Keratinocyte (primary cell): Measurements from ENCODE around the gene SPC24. TPM values are rescaled to one million over a fixed set of nuclear protein-coding genes. Genes with fewer than 3 reads are reported as not detected.
"Not testable (repeated sequence)": the region's sequence is repeated elsewhere in the genome, so short reads cannot be mapped to it uniquely, and the experiment has no call there.

Source experiments
- DNase-seq: peaks from one replicate; pipeline ENCODE4 v3.0.0-alpha.2; 2011; ENCODE audit warnings: low read depth, missing footprints, low spot score
- FAIRE-seq: peaks from 2 replicates; lab custom pipeline; 2011; peaks lifted over from hg19 to GRCh38; lab: Jason Lieb, UNC
- H2AFZ ChIP-seq: 2 replicates; pipeline ENCODE4 v1.6.0; 2012; ENCODE audit warnings: low read length, control low read depth, inconsistent platforms; ENCODE audit not compliant: control insufficient read depth
- H3K27ac ChIP-seq: 2 replicates; pipeline ENCODE4 v1.5.1; 2011; ENCODE audit warnings: low read length; ENCODE audit not compliant: control insufficient read depth, insufficient read depth
- H3K27me3 ChIP-seq: 3 replicates; pipeline ENCODE4 v1.6.0; 2011; ENCODE audit warnings: low read length; ENCODE audit not compliant: control insufficient read depth, insufficient read depth; ENCODE audit errors: extremely low read depth
- H3K36me3 ChIP-seq, 2 experiments: 2 replicates in 1 of 2; 3 replicates in 1 of 2; pipeline ENCODE4 v1.5.1; 2011; ENCODE audit warnings: low read length in 2 of 2, mild to moderate bottlenecking in 1 of 2; ENCODE audit not compliant: control insufficient read depth in 2 of 2, insufficient read depth in 2 of 2; ENCODE audit errors: extremely low read depth in 1 of 2
- H3K4me1 ChIP-seq: 3 replicates; pipeline ENCODE4 v1.5.1; 2011; ENCODE audit warnings: low read length; ENCODE audit not compliant: control insufficient read depth, insufficient read depth; ENCODE audit errors: extremely low read depth
- H3K4me2 ChIP-seq: 3 replicates; pipeline ENCODE4 v1.6.0; 2011; ENCODE audit warnings: low read depth, low read length; ENCODE audit not compliant: control insufficient read depth, insufficient read depth; ENCODE audit errors: extremely low read depth
- H3K4me3 ChIP-seq, 3 experiments: fragments of 200-600 bp in 1 of 3; sonication (generic) in 1 of 3; 2 replicates in 2 of 3; 3 replicates in 1 of 3; pipeline ENCODE4 v1.5.1; 2011 to 2016; ENCODE audit warnings: low read length in 3 of 3, mild to moderate bottlenecking in 3 of 3, control low read depth in 2 of 3, inconsistent platforms in 1 of 3, low read depth in 1 of 3, mixed read lengths in 1 of 3, mixed run types in 1 of 3, moderate library complexity in 1 of 3; ENCODE audit not compliant: control insufficient read depth in 2 of 3, insufficient read depth in 2 of 3; ENCODE audit errors: extremely low read depth in 1 of 3
- H3K79me2 ChIP-seq: 2 replicates; pipeline ENCODE4 v1.6.0; 2012; ENCODE audit warnings: low read length; ENCODE audit not compliant: control insufficient read depth, insufficient read depth
- H3K9ac ChIP-seq: 3 replicates; pipeline ENCODE4 v1.6.0; 2011; ENCODE audit warnings: low read length; ENCODE audit not compliant: control insufficient read depth, insufficient read depth; ENCODE audit errors: extremely low read depth
- H3K9me1 ChIP-seq: 3 replicates; pipeline ENCODE4 v1.6.0; 2011; ENCODE audit warnings: low read length; ENCODE audit not compliant: control insufficient read depth, insufficient read depth; ENCODE audit errors: extremely low read depth
- H3K9me3 ChIP-seq: 2 replicates; pipeline ENCODE4 v1.5.1; 2012; ENCODE audit warnings: low read depth, low read length; ENCODE audit not compliant: control insufficient read depth
- H4K20me1 ChIP-seq: 3 replicates; pipeline ENCODE4 v1.6.0; 2011; ENCODE audit warnings: low read length; ENCODE audit not compliant: control insufficient read depth, insufficient read depth; ENCODE audit errors: extremely low read depth
- CTCF ChIP-seq, 3 experiments: IDR thresholded peaks in 1 of 3; conservative IDR thresholded peaks in 1 of 3; optimal IDR thresholded peaks in 1 of 3; 2 replicates in 2 of 3; 3 replicates in 1 of 3; pipeline versions ENCODE3 to v1.5.1; 2011; ENCODE audit warnings: low read length in 3 of 3, mild to moderate bottlenecking in 3 of 3, moderate library complexity in 2 of 3, control low read depth in 1 of 3, inconsistent platforms in 1 of 3; ENCODE audit not compliant: insufficient read depth in 2 of 3; ENCODE audit errors: extremely low read depth in 1 of 3
- EZH2 ChIP-seq: IDR thresholded peaks from one replicate; pipeline ENCODE4 v1.6.1; 2012; ENCODE audit warnings: inconsistent platforms, mild to moderate bottlenecking, low read length, moderate library complexity
- dilution Hi-C: fragments of 300-500 bp; cut with MboI; formaldehyde crosslinking; loops from one replicate; pipeline ENCODE4 v1.7.0; 2020; ENCODE audit warnings: low sequenced_read_pairs; ENCODE audit not compliant: extremely low pct_ligation_motif_present
- polyA plus RNA-seq, 5 experiments: library from polyadenylated mRNA; depleted of rRNA in 3 of 5; stranded (reverse) in 3 of 5; stranded (forward) in 1 of 5; unstranded in 1 of 5; fragments of >200 nt; gene quantifications; 1 replicate in 1 of 5; 2 replicates in 3 of 5; 3 replicates in 1 of 5; pipeline versions ENCODE4 v1.2.1 to v1.2.3, GENCODE V29; 2011 to 2012; ENCODE audit warnings: missing spikeins in 2 of 5, low read depth in 1 of 5, low replicate concordance in 1 of 5

SPC24 gene
- polyA plus RNA-seq, 1 donor (not counting 4 experiments of a cell fraction or from before 2014, with no cell fraction given) = 6.4 TPM

DNA sequence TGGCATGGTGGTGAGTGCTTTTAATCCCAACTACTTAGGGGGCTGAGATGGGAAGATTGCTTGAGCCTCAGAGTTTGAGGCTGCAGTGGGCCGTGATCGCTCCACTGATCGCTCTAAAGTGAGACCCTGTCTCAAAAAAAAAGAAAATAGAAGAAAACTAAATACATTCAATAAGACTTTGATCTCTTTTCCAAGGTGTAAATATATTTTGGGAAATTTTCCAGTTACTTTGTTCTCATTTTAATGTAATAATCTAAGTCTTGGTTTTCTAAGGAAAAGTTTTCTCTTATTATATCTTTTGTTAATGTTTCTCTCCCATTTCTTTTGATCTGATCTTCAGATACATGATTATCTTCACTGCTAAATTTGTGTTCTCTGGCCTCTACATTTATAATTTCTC, 56.7 kb downstream of the SPC24 start:
- peaks cover 86% of the 10 kb centered on the region for H3K79me2 ChIP-seq
- no peaks in the 10 kb centered on the region for H3K9me3 ChIP-seq
- peaks cover 46% of the 10 kb centered on the region for H3K4me1 ChIP-seq
- TF ChIP-seq CTCF (optimal IDR thresholded peaks at IDR 0.05 in 1 of 3, IDR thresholded peaks at IDR 0.05 in 1 of 3, conservative IDR thresholded peaks at IDR 0.05 in 1 of 3; ENCODE audit: extremely low read depth in 1 of 3, insufficient read depth in 2 of 3, low read length in 3 of 3) = no peak
- no peaks in the 10 kb centered on the region for H3K27me3 ChIP-seq
- peaks cover 79% of the 10 kb centered on the region for H4K20me1 ChIP-seq
- dilution Hi-C loops = no loop called here
- H3K4me2 ChIP-seq = peak overlapping the region; percentile 13
- H3K9me1 ChIP-seq = peaks cover 5% of the 10 kb centered on the region
- H3K27ac ChIP-seq = no peak overlapping the region
- H3K4me3 ChIP-seq = no peak overlapping the region
- DNase-seq = no peak
- H3K9ac ChIP-seq = no peak overlapping the region
- H3K36me3 ChIP-seq = peaks cover 41 to 68% of the 10 kb centered on the region in 2 experiments
- FAIRE-seq = no peak
- no peak overlapping the region for H2AFZ ChIP-seq

GRCh38 chr19:11098327-11098726, 57.3 kb downstream of the SPC24 start:
- FAIRE-seq = no peak
- Histone ChIP-seq H3K9me1 (peaks cover 5% of the 10 kb centered on the region), H3K9me3 (no peaks in the 10 kb centered on the region), H3K4me1 (peaks cover 51% of the 10 kb centered on the region), H4K20me1 (peaks cover 79% of the 10 kb centered on the region), H3K36me3 (peaks cover 41 to 68% of the 10 kb centered on the region in 2 experiments), H3K27ac (no peak overlapping the region), H3K27me3 (no peaks in the 10 kb centered on the region), H3K79me2 (peaks cover 87% of the 10 kb centered on the region), H3K4me3 (no peak overlapping the region), H2AFZ (no peak overlapping the region), H3K4me2 (peak overlapping the region; percentile 13), H3K9ac (no peak overlapping the region)
- dilution Hi-C loops = no loop called here
- no peak for TF ChIP-seq CTCF (optimal IDR thresholded peaks at IDR 0.05 in 1 of 3, IDR thresholded peaks at IDR 0.05 in 1 of 3, conservative IDR thresholded peaks at IDR 0.05 in 1 of 3; ENCODE audit: extremely low read depth in 1 of 3, insufficient read depth in 2 of 3, low read length in 3 of 3)
- no peak for TF ChIP-seq EZH2
- no peak for DNase-seq

- Histone ChIP-seq H3K4me1 (peaks cover 61% of the 10 kb centered on the region), H3K79me2 (peaks cover 87% of the 10 kb centered on the region), H3K27ac (peak overlapping the region; percentile 14), H3K9ac (peak overlapping the region; percentile 9), H3K4me2 (peak overlapping the region; percentile 37), H3K36me3 (peaks cover 39 to 67% of the 10 kb centered on the region in 2 experiments), H4K20me1 (peaks cover 79% of the 10 kb centered on the region)
- H2AFZ ChIP-seq, H3K9me1 ChIP-seq, dilution Hi-C loops, FAIRE-seq, DNase-seq, H3K27me3 ChIP-seq, H3K9me3 ChIP-seq, H3K4me3 ChIP-seq: not testable (repeated sequence)
Observed at GRCh38 chr19:11097367-11097766, 58.2 kb downstream of the SPC24 start.
